ENCODE results near the gene ILK. TPM values are rescaled to one million over a fixed set of nuclear protein-coding genes. Genes with fewer than 3 reads are reported as not detected.

Gene ILK
- total and polyA plus RNA-seq, 2 donors (not counting 3 experiments of a cell fraction or from before 2014, with no cell fraction given): 221 to 296 TPM

- DNase-seq (ENCODE audit: low read depth, low spot score): no peak
- Histone ChIP-seq H3K36me3 (ENCODE audit: control insufficient read depth in 2 of 2, extremely low read depth in 1 of 2, insufficient read depth in 2 of 2, low read length in 2 of 2) (peaks cover 3 to 32% of the 10 kb centered on the region in 2 experiments), H2AFZ (ENCODE audit: low read depth, low read length) (no peak overlapping the region), H3K27ac (ENCODE audit: insufficient read depth, low read depth, low read length) (no peak overlapping the region), H3K79me2 (ENCODE audit: control insufficient read depth, insufficient read depth, low read length) (peaks cover 7% of the 10 kb centered on the region), H3K4me1 (ENCODE audit: control insufficient read depth, extremely low read depth, insufficient read depth, low read length) (peaks cover 25% of the 10 kb centered on the region), H3K9ac (replicated peaks; ENCODE audit: extremely low read depth, insufficient read depth, low read length) (no peak overlapping the region), H3K9me1 (replicated peaks; ENCODE audit: control insufficient read depth, extremely low read depth, insufficient read depth, low read length) (no peaks in the 10 kb centered on the region), H3K4me3 (replicated peaks in 1 of 3; ENCODE audit: insufficient read depth in 1 of 3, low read depth in 1 of 3, low read length in 3 of 3) (no peak overlapping the region), H3K4me2 (ENCODE audit: insufficient read depth, low read length) (no peak overlapping the region), H4K20me1 (replicated peaks; ENCODE audit: control insufficient read depth, extremely low read depth, insufficient read depth, low read length) (no peaks in the 10 kb centered on the region), H3K27me3 (ENCODE audit: control insufficient read depth in 2 of 2, insufficient read depth in 2 of 2, low read length in 2 of 2) (no peaks in the 10 kb centered on the region), H3K9me3 (replicated peaks; ENCODE audit: control insufficient read depth, insufficient read depth, low read length) (no peaks in the 10 kb centered on the region)
- TF ChIP-seq POLR2AphosphoS5 (IDR thresholded peaks at IDR 0.05; ENCODE audit: insufficient read depth, low read depth, low read length) (no peak), FOS (IDR thresholded peaks at IDR 0.05; ENCODE audit: borderline replicate concordance, insufficient read depth, low read length) (no peak), JUN (IDR thresholded peaks at IDR 0.05; ENCODE audit: borderline replicate concordance, insufficient read depth, insufficient read length, low read depth) (no peak), EZH2 (IDR thresholded peaks at IDR 0.05; ENCODE audit: borderline replicate concordance, low read depth, low read length, severe bottlenecking) (no peak), GATA2 (IDR thresholded peaks at IDR 0.05; ENCODE audit: insufficient read depth, insufficient read length, low read depth, low read length) (no peak), MAX (IDR thresholded peaks at IDR 0.05; ENCODE audit: insufficient read depth, insufficient read length) (no peak), CTCF (IDR thresholded peaks at IDR 0.05; ENCODE audit: extremely low read depth in 1 of 2, insufficient read depth in 1 of 2, low read depth in 1 of 2, low read length in 2 of 2) (no peak), MYC (IDR thresholded peaks at IDR 0.05; ENCODE audit: low read depth, low read length) (no peak), POLR2A (IDR thresholded peaks at IDR 0.05; ENCODE audit: low read depth, low read length) (no peak)
- dilution Hi-C loops (cut with MboI; ENCODE audit: extremely low pct_ligation_motif_present, low sequenced_read_pairs) (no loop called here), intact Hi-C loops (cut with micrococcal nuclease) (no loop called here)
- POLR2A ChIA-PET: interaction anchor here (1.4 kb wide), 1 partner anchor 14 kb away, joined by 4 read pairs; no protein-coding TSS in a partner anchor
- FAIRE-seq: no peak
- BruUV-seq (replicated peaks): no TSS peak
- CTCF ChIA-PET: interaction anchor here (1.2 to 7.6 kb wide), 8 partner anchors 13 to 243 kb away, joined by 5 to 79 read pairs (median 6); partner anchors contain the start of gene MRPL17
Measured at GRCh38 chr11:6621711-6622211, 18.2 kb downstream of the ILK start.

Measured in endothelial cell of umbilical vein (primary cell).